Stimulated activated CD8-positive, alpha-beta memory T cell treated with anti-CD3 and anti-CD28 coated beads, Interleukin-15, amount 100 ng/mL, for 48 hours (primary cell): ENCODE data around the gene TLR5.

Experiments used
- DNase-seq, 2 donors: peaks; one replicate each; pipeline ENCODE4 v3.0.0-alpha.2; 2020; ENCODE audit warnings: low read depth in 2 of 2

TLR5 gene

DNA sequence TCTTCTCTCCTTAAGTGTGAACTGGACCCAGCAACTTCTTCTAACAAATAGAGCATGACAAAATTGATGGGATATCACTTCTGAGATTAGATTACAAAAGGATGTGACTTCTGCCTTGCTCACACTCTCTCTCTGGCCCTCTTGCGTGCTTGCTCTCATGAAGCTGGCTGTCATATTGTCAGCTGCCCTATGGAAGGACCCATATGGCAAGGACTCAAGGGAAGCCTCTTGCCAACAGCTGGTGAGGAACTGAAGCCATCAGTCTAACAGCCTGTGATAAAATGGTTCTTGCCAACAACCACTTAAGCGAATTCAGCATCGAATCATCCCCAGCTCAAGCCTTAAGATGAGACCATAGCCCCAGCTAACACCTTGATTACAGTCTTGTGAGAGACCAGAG, 4.8 kb upstream of the TLR5 start:
- no peak for DNase-seq

DNA sequence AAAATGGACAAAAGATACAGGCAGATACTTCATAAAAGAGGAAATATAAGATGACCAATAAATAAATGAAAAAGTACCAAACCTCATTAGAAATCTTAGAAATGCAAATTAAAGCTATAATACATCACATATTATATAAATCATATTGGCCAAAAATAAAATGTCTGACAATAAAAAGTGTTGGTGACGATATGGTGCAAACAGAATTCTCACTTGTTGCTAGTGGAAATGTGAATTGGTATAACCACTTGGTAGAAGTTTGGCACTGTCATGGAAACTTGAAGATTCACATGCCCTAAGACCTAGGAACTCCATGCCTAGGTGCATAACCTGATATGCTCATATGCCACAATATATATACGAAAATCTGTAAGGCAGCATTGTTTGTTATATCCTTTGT, 4.4 kb upstream of the TLR5 start:
- DNase-seq, result no peak

DNA sequence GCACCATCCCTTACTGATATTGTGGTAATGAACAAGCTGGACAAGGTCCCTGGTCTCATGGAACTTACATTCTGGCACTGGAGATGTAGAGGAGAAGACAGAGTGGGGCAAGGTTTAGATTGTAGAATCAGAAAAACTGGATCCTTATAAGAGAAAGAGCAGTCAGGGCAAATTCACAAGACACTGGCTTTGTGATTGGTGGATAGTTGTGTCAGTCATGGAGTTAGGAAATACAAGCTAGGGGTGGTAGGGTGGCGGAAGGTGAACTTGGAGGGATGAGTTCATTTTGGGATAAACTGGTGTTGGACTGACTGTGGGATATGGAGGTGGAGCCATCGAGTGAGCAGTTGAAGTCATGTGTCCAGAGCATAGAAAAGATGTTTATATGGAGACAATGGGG, 3.7 kb upstream of the TLR5 start:
- DNase-seq, result no peak

- no peak for DNase-seq
These were observed 1.9 kb upstream of the TLR5 start for GRCh38 chr1:223144914-223145313.

GRCh38 chr1:223144431-223144830, 1.4 kb upstream of the TLR5 start:
- DNase-seq, result no peak

DNA sequence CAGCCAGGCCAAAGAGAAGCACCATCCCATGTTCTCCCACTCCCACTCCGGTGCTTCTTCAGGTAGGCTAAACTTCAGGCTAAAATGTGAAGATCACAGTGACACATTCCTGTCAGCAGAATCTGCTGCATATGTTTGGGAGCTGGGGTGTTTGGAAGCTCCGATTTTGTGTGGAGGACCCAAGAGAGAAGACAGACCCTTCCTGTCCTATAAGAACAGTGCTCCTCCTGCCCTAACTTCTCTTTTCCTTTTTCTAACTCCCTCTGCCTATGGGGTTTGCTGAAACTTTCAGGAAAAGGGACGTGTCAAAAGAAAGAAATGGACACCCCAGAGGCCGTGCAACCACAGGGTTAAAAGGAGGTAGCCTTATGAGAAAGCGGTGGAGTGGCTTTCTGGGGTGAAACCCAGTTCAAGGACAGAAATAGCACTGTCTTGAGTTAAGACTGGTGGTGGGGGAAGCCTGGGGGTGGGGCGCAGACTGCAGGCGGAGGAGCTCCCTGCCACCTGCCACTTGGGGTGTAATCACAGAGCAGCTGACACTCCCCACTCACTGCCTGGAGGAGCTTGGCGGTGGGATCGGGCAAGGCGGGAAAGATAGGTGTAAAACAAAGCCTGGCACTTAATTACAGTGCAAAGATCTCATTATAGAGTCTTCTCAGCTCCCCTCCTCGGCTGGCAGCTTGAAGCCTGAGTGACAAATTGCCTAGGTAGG, 645 bp upstream of the TLR5 start:
- DNase-seq, result no peak

GRCh38 chr1:223142269-223142668, 779 bp downstream of the TLR5 start:
- no peak for DNase-seq

- DNase-seq, result no peak
These were observed 2.2 kb downstream of the TLR5 start for GRCh38 chr1:223140611-223141405.

- DNase-seq, result no peak
These were observed 5.5 kb downstream of the TLR5 start for GRCh38 chr1:223137455-223138085.

- no peak for DNase-seq
These were observed 7.0 kb downstream of the TLR5 start for GRCh38 chr1:223136086-223136485.

GRCh38 chr1:223135176-223135942, 7.7 kb downstream of the TLR5 start:
- DNase-seq, result no peak

DNA sequence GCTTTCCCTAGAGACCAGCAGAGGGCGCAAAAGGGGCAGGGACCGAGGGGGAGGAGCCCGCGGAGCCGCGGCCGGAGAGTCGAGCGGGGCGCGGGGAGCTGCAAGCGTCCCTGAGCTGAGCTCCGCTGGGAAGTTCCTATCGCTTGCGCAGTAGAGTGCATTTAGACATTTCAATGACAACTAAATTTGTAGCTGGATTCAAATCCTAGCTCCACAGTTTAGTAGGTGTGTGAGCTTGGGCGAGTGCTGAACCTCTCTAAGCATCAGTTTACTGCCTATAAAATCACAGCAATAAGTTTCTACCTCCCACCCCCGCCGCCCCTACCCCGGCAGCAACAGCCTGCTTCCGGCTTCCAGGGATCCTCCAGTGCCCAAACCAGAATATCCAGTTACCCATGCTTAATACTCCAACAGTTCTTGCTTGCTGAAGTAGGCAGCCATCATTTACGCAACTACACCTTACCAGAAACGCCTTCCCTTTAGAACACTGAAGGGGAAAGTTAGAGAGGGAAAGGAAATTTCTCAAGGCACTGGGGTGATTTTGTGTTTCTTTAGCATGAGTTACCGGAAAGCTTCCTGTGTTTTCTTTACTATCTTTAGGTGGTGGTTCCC, 9.1 kb downstream of the TLR5 start:
- peak; percentile 59 to 64 for DNase-seq

DNA sequence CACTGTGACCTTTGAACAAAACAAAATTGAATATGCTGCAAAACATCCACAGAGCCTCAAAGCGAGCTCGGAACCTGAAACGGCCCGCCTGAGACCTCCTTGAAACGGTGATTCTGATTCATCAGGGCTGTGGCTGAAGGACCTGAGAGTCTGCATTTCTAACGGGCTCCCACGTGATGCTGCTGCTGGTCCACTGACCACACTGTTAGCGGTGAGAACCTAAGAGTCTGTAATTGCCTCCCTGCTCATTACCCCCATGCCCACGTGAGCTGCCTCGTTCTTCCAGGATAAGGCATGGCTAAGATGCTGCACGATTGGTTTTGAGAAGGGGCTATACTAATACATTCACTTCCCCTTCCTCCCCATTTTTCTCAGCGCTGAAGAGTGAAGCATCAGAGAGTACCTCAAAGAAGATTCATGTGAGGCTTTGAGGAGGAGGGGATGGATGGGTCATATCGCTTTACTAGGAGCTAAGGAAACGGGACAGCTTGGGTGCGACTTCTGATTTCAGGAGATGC, 9.7 kb downstream of the TLR5 start:
- DNase-seq, result no peak

GRCh38 chr1:223129229-223129901, 13.7 kb downstream of the TLR5 start:
- peak; percentile 49 to 54 for DNase-seq

DNA sequence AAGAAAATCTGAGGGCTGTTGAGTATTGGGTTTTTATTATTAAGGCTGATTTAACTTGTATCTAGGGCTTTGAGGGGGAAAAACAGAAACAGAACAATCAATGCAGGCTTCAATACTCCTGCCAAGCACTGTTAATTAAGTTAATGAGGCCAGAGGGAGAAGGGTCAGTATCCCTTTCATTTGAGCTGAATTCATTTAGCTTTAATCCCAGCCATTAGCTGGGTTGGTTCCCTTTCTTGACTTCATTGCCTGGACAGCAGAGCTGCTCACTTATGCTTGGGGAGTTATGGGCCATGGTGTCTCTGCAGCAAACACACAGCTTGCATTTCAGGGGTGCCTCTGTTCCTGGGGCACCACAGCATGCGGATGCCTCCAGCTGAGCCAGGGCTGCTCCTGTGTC, 16.3 kb downstream of the TLR5 start:
- no peak for DNase-seq

DNA sequence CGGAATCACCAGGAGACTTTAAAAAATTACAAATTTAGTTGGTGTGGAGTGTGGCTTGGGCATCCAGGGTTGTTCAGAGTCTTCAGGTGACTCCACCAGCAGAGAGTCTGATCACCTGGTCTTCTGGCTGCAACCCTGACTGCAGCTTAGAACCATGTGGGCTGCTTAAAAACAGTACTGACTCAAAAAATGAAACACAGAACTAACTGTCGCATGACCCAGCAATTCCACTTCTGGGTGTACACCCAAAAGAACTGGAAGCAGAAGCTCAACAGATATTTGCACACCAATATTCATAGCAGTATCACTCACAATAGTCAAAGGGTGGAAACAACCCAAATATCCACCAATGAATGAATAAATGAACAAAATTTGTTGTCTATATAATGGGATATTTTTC, 17.3 kb downstream of the TLR5 start:
- no peak for DNase-seq

GRCh38 chr1:223123011-223123610, 19.9 kb downstream of the TLR5 start:
- DNase-seq, result no peak

GRCh38 chr1:223118418-223118817, 24.6 kb downstream of the TLR5 start:
- DNase-seq, result no peak

DNA sequence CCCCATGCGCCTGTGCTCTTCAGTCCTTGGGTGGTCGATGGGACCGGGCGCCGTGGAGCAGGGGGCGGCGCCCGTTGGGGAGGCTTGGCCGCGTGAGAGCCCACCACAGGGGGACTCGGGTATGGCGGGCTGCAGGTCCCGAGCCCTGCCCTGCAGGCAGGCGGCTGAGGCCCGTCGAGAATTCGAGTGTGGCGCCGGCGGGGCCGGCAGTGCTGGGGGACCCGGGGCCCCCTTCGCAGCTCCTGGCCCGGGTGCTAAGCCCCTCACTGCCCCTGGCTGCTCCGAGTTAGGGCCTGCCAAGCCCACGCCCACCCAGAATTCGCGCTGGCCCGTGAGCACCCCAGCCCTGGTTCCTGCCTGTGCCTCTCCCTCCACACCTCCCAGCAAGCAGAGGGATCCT, 26.1 kb downstream of the TLR5 start:
- no peak for DNase-seq

GRCh38 chr1:223114871-223115270, 28.2 kb downstream of the TLR5 start:
- no peak for DNase-seq

- DNase-seq, result no peak
These were observed 32.1 kb downstream of the TLR5 start for GRCh38 chr1:223110952-223111351.
